Left renal pelvis (tissue), 4 donors: ENCODE measurements around the gene CAMTA1. TPM values are rescaled to one million over a fixed set of nuclear protein-coding genes. Genes with fewer than 3 reads are reported as not detected.

Experiments
- DNase-seq, 4 donors: peaks; one replicate each; pipeline ENCODE4 v3.0.0-alpha.2; 2013; ENCODE audit warnings: low read depth in 4 of 4, low spot score in 3 of 4
- polyA plus RNA-seq, 4 donors: library from polyadenylated mRNA; unstranded; fragments of 120-200 nt; gene quantifications; one replicate each; pipeline ENCODE4 v1.2.1, GENCODE V29; 2013; ENCODE audit not compliant: insufficient read length in 4 of 4

Gene CAMTA1
- polyA plus RNA-seq, 4 donors = 50.7 to 99.9 (median 87.8) TPM

- DNase-seq = no peak
Measured at GRCh38 chr1:7561331-7561921, 776.2 kb downstream of the CAMTA1 start.

DNA sequence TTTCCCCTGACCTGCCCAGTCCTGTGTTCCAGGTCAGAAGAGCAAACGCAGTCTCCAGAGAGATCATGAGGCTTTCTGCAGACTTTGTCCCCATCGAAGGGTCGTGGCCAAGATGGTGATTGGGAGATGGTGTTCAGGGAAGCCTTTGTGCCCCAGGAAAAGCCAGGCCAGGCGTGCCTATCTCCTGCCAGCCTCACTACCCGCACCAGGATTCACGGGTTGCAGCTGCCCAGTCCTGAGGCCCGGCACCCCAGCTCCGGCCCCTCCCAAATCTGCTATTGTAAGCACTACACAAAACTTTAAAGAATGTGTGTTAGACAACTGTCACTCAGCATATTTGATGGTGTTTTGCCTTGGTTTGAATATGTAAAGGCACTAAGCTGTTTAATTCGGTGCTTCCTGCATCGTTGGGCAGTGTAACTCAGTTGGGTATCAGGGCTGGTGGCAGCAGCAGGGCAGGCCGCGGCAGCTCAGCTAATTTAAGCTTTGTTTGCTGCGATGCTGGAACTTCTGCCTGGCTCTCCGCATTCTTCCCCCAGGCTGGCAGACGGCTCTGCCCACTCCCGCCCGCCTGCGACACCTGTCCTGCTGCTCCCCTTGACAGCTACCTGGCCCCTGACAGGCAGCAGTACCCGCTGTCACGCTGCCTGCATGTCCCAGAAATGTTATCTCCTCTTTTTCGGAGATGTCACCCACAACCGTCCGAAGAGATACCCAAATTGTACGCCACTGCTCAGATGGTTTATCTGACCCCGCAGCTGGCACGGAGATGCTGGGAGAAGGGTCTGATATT, 776.9 kb downstream of the CAMTA1 start:
- no peak for DNase-seq

- DNase-seq = no peak
Measured at GRCh38 chr1:7562729-7563605, 777.7 kb downstream of the CAMTA1 start.

DNA sequence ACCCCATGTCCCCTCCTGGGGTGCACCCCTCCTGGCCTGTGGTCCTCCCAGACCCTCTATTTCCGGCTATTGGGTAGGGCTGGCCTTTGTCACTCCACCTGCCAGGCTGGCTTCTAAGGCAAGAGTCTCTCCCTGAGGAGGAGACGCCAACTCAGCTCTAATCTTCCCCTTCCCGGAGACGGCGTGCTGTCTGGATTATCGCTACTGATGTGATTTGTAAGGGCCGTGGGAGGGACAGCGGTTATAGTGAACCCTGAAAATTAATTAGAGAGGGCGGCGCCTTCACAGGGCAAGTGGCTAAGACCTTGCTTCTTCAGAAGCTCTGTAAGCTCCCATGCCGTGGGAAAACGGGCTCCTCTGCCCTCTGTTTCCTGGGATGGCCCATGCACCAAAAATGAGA, 778.9 kb downstream of the CAMTA1 start:
- DNase-seq = no peak

DNA sequence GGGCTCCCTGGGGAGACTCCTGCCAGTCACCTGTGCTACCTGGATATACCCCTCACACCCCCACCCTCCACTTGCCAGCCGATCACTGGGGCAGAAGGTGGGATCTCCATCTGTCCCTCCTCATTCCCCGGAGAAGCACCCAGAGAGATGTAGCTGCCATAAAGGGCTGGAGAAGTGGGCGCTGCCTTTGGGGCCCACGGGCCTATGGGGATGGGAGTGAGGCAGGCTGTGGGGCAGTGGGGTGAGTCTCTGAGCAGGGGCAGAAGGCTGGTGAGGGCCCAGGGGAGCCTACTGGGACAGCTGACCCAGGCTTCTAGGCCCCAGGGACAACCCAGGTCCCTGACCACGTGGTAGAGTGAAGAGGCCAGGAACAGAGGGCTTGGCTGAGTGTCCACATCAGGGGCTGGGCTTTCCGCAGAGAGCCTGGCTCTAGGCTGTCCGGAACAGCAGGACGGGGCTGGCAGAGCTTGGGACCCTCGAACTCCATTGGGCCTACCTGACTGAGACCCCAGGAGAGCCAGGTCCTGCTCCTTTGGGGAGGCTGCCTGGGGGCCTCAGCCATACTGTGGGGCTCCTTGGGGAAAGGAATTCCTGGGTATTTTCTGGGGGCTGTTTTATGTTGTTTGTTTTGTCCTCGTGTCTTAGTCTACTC, 780.0 kb downstream of the CAMTA1 start:
- DNase-seq = no peak

DNA sequence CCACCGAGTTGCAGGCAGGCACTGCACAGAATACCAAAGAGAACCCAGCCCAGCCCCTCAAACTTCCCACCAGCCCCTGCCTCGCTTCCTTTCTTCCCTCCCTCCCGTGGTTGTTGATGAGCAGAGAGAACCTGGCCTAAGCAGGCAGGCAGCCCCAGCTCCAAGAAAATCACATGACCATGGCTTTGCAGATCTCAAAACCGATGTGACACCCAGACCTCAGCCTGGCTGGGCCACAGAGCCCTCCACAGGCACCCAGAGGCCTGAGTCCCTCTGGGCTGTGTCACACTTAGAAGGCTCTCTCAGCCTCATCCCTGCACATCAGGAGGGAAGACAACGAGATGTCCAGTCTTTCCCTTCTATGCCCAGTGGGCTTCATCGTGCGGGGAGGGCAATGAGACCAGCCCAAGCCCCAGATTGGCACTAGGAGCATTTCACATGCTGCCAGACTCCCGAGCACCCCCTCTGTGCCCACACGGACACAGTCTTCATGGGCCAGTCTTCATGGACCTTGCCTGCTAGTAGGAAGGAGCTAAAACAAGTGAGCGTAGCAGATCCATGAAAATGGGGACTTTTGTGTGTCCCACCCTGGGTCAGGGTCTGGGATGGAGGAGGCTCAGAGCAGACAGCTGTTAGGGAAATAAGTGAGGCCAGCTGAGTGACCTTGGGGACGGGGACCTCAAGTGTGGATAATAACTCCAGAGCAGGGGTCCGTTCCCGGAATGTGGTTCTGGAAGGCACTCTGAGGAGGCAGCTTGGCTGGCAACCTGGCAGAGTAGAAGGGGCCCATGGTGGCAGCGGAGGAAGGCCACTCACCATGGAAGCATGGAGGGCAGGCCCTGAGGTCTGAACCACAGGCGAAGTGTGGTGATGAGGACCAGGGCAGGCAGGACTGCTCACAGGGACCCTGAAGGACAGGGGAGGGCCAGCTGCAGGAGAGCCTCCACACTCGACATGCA, 781.4 kb downstream of the CAMTA1 start:
- DNase-seq = no peak

- DNase-seq = no peak
Measured at GRCh38 chr1:7567376-7567775, 782.1 kb downstream of the CAMTA1 start.

DNA sequence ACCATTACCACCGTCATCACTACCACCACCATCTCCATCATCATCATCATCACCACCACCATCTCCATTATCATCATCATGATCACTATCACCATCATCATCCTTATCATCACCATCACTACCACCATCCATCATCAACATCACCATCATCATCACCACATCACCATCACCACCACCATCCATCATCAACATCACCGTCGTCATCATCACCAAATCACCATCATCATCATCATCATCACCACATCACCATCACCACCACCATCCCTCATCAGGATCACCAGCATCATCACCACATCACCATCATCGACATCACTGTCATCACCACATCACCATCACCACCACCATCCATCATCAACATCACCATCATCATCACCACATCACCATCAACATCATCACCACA, 782.8 kb downstream of the CAMTA1 start:
- no peak for DNase-seq

GRCh38 chr1:7568901-7569524, 783.8 kb downstream of the CAMTA1 start:
- DNase-seq = no peak

DNA sequence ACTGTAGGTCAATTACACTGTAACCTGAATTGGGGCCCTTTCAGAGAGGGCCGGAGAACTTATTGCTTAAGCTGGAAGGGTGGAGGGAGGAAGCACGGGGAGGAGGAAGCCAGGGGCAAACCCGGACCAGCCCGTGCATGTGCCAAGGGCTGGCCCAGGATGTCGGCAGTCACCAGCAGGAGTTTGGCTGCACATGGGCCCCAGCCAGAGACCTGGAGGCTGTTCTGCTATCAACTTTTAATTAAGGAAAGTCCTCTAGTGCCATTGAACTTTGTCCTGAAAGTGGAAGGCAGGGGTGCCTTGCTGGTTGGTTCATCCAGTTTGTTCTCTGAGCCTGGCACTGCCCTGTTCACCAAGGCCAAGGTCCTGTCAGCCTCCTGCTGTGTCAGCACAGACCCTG, 785.1 kb downstream of the CAMTA1 start:
- DNase-seq = no peak

DNA sequence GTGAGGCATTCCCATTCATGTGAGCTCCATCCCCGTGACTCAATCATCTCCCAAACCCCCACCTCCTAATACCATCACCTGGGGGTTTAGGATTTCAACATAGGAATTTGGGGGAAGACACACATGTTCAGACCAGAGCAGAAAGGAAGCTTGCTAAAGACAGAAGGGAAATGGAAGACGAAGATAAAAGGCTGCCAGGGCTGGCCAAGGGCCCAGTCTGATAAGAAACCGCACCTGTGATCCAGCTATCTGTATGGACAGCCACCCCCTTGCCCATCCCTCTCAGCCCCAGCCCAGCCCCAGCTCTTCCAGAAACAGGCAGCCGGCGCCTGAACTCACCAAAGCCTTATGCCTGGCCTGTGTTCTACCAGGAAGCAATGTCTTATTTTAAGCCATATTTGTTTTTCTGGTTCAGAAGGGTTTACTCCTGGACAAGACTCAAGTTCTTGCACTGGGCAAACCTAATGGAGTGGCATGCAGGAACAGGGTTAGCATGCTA, 787.4 kb downstream of the CAMTA1 start:
- DNase-seq = no peak

DNA sequence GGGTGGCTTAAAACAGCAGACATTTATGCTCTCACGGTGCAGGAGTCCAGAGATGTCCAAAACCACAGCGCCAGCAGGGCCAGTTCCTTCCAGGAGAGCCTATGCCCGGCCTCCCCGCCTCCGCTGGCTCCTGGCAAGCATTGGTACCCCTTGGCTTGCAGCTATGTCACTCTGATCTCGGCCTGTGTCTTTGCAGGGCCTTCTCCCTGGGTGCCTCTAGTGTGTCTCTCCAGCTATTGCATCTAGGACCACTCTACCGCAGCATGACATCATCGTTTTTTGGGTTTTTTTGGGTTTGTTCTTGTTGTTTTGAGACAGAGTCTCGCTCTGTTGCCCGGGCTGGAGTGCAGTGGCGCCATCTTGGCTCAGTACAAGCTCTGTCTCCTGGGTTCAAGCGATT, 788.2 kb downstream of the CAMTA1 start:
- no peak for DNase-seq

- no peak for DNase-seq
Measured at GRCh38 chr1:7574121-7575040, 789.1 kb downstream of the CAMTA1 start.

DNA sequence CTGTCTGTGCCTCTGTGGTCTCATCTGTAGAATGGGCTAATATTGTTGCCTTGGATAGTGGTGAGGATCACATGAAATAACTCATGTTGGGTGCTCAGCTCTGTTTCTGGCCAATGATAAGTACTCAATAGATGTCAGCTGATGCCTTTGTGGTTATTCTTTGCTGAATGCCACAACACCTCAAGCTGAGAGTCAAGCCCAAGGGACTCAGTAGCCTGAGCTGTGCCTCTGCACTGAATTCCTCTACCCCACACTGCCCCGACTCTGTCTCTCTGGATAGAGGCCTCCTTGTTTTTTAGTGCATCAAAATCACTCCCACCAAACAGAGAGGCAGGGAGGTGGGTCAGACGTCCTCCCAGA, 789.8 kb downstream of the CAMTA1 start:
- no peak for DNase-seq

DNA sequence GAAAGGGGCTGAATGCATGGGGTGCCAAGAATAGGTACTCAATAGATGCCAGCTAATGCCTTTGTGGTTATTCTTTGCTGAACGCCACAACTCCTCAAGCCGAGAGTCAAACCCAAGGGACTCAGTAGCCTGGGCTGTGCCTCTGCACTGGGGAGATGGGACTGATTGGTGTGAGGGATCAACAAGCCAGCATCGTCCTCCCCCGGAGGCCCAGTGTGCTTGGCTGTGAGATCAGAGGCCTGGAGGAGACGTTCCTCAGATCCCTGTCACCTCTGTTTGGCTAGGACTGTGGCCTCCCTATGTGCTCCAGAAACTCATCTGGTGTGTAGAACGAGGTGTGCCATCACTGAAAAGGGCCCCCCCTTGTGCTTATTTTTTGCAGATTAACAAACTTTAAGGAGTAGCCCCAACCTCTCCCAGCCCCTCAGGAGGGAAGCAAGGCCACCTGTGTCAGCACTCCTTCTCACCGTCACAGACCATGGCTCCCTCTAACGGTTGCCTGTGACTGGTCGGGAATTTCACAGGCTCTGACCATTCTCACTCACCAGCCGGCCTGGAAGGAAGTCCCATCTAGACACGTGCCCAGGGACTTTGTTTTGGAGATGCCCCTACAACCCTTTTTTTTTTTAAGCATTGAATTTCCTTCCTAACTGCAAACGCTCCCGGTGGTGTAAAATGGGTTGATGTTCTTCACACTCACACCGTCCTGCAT, 791.8 kb downstream of the CAMTA1 start:
- DNase-seq = no peak

GRCh38 chr1:7578206-7578605, 793.0 kb downstream of the CAMTA1 start:
- DNase-seq = no peak

GRCh38 chr1:7579016-7579415, 793.8 kb downstream of the CAMTA1 start:
- DNase-seq = no peak
